Fibroblast of villous mesenchyme (primary cell): Measurements from ENCODE around the gene COL6A6. TPM values are rescaled to one million over a fixed set of nuclear protein-coding genes. Genes with fewer than 3 reads are reported as not detected.

Experiments
- DNase-seq: peaks from one replicate; pipeline ENCODE4 v3.0.0-alpha.2; 2010; ENCODE audit warnings: low read depth
- H3K4me3 ChIP-seq: 2 replicates; pipeline ENCODE4 v1.5.1; 2011; ENCODE audit warnings: low read depth, mild to moderate bottlenecking, low read length
- CTCF ChIP-seq: IDR thresholded peaks from 2 replicates; pipeline ENCODE4 v1.5.1; 2012; ENCODE audit warnings: low read depth, mild to moderate bottlenecking, low read length; ENCODE audit not compliant: insufficient read depth
- total RNA-seq: library from RNA; depleted of rRNA; stranded (reverse); fragments of >200 nt; gene quantifications from 2 replicates; pipeline ENCODE4 v1.2.3, GENCODE V29; 2012

The COL6A6 gene
- total RNA-seq, 1 donor, result not detected

GRCh38 chr3:130514681-130515080, 2.3 kb upstream of the COL6A6 start:
- no peak for DNase-seq
- no peak for TF ChIP-seq CTCF
- no peak overlapping the region for H3K4me3 ChIP-seq

GRCh38 chr3:130515755-130516154, 1.2 kb upstream of the COL6A6 start:
- DNase-seq, result no peak
- TF ChIP-seq CTCF, result no peak
- H3K4me3 ChIP-seq, result no peak overlapping the region

GRCh38 chr3:130517602-130518001, 625 bp downstream of the COL6A6 start:
- DNase-seq, result no peak
- H3K4me3 ChIP-seq, result no peak overlapping the region
- no peak for TF ChIP-seq CTCF

- no peak for DNase-seq
- no peak overlapping the region for H3K4me3 ChIP-seq
- no peak for TF ChIP-seq CTCF
Measured at GRCh38 chr3:130519754-130520153, 2.8 kb downstream of the COL6A6 start.

GRCh38 chr3:130522399-130522798, 5.4 kb downstream of the COL6A6 start:
- H3K4me3 ChIP-seq, result no peak overlapping the region
- no peak for TF ChIP-seq CTCF
- no peak for DNase-seq

- no peak for DNase-seq
- TF ChIP-seq CTCF, result no peak
- H3K4me3 ChIP-seq, result no peak overlapping the region
Measured at GRCh38 chr3:130527426-130527825, 10.4 kb downstream of the COL6A6 start.

GRCh38 chr3:130528120-130528519, 11.1 kb downstream of the COL6A6 start:
- DNase-seq, result no peak
- no peak for TF ChIP-seq CTCF

More at GRCh38 chr3:130528120-130528519, 11.1 kb downstream of the COL6A6 start:
- no peak overlapping the region for H3K4me3 ChIP-seq
